Mammary epithelial cell (primary cell): ENCODE measurements around the gene CYTH4.

ENCODE experiments used
- EZH2 ChIP-seq: IDR thresholded peaks from 2 replicates; pipeline ENCODE4 v1.6.1; 2012; ENCODE audit warnings: low read length, inconsistent platforms, borderline replicate concordance
- TF ChIP-seq, protein P1 (sequence below), 2 donors: IDR thresholded peaks in 1 of 2; conservative IDR thresholded peaks in 1 of 2; 2 replicates each; pipeline ENCODE4 v1.5.1; 2011 to 2012; ENCODE audit warnings: inconsistent platforms in 2 of 2, low read length in 2 of 2, mild to moderate bottlenecking in 2 of 2, control low read depth in 1 of 2, low read depth in 1 of 2; ENCODE audit not compliant: insufficient read depth in 1 of 2; ENCODE audit errors: extremely low read depth in 1 of 2

DNA sequence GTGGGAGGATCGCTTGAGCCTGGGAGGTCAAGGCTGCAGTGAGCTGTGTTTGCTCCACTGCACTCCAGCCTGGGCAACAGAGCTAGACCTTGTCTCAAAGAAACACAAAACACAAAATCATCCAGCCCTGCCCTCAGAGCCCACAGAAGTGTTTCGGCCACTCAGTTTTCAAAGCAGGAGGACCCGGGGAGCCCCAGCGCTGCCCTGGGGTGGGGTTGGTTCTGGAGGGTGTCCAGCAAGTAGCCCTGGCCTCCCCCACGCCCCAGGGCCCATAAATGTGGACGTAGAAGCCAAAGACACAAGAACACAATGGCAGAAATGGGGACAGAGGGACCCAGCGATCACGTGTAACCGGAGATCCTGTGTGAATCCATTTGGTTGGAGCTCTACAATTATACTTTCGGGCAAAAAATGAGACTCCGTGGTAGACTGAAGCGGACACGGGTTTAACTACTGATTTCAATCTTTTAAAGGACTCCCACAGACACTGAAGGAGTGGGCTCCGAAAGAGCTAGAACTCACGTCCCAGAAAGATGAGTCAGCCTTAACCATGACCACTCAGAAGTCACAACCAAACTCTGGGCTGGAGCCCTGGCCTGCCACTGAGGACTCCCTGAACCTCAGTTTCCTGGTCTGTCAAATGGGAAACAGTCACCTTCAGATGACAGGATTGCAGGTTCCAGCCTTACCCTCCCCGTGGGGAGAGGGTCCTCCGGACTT is 9.0 kb upstream of the CYTH4 start:
- TF ChIP-seq, protein P1, sequence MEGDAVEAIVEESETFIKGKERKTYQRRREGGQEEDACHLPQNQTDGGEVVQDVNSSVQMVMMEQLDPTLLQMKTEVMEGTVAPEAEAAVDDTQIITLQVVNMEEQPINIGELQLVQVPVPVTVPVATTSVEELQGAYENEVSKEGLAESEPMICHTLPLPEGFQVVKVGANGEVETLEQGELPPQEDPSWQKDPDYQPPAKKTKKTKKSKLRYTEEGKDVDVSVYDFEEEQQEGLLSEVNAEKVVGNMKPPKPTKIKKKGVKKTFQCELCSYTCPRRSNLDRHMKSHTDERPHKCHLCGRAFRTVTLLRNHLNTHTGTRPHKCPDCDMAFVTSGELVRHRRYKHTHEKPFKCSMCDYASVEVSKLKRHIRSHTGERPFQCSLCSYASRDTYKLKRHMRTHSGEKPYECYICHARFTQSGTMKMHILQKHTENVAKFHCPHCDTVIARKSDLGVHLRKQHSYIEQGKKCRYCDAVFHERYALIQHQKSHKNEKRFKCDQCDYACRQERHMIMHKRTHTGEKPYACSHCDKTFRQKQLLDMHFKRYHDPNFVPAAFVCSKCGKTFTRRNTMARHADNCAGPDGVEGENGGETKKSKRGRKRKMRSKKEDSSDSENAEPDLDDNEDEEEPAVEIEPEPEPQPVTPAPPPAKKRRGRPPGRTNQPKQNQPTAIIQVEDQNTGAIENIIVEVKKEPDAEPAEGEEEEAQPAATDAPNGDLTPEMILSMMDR (conservative IDR thresholded peaks at IDR 0.05 in 1 of 2, IDR thresholded peaks at IDR 0.05 in 1 of 2; ENCODE audit: extremely low read depth in 1 of 2, insufficient read depth in 1 of 2, low read depth in 1 of 2, low read length in 2 of 2) = no peak
- TF ChIP-seq EZH2 = no peak
